WTC11 (cell line): Measurements from ENCODE around the gene FAM187B. TPM values are rescaled to one million over a fixed set of nuclear protein-coding genes. Genes with fewer than 3 reads are reported as not detected.
A peak's percentile ranks its signal among the peaks of the same experiment; 100 is the strongest.

Experiments used
- ATAC-seq: fragments of 200-7000 bp; cut with Tn5 transposase; 2 replicates; pipeline ENCODE4 v1.10.0; 2021; ENCODE audit warnings: mild to moderate bottlenecking, moderate library complexity
- CTCF ChIA-PET: fragments of 300-600 bp; sonication (Branson Sonifier 250); formaldehyde crosslinking; loops from one replicate; lab custom pipeline; 2021; ENCODE audit warnings: antibody characterized with exemption; lab: Charles Lee
- POLR2A ChIA-PET: fragments of 350-600 bp; sonication (Branson Sonifier 250); formaldehyde crosslinking; loops from one replicate; lab custom pipeline; 2021; ENCODE audit warnings: antibody characterized with exemption; lab: Charles Lee
- DNase-seq: peaks from one replicate; pipeline ENCODE4 v3.0.0; 2021; ENCODE audit warnings: low spot score
- H3K27ac Mint-ChIP-seq: 2 replicates; pipeline ENCODE4 v1.8.0; 2021; ENCODE audit warnings: mixed read lengths
- H3K27me3 Mint-ChIP-seq: 2 replicates; pipeline ENCODE4 v1.8.0; 2021; ENCODE audit warnings: low read depth, mild to moderate bottlenecking, moderate library complexity, mixed read lengths
- H3K36me3 Mint-ChIP-seq: 2 replicates; pipeline ENCODE4 v1.8.0; 2021; ENCODE audit warnings: mixed read lengths
- H3K4me1 Mint-ChIP-seq: 2 replicates; pipeline ENCODE4 v1.8.0; 2022; ENCODE audit warnings: mixed read lengths
- H3K4me3 Mint-ChIP-seq: 2 replicates; pipeline ENCODE4 v1.8.0; 2021; ENCODE audit warnings: mild to moderate bottlenecking, moderate library complexity, mixed read lengths
- H3K9me3 Mint-ChIP-seq: 2 replicates; pipeline ENCODE4 v1.8.0; 2021; ENCODE audit warnings: mixed read lengths
- ATF1 ChIP-seq: sonication (generic); formaldehyde crosslinking; IDR thresholded peaks from 2 replicates; pipeline ENCODE4 v1.8.1; 2023; ENCODE audit warnings: mild to moderate bottlenecking, moderate library complexity, missing genetic modification reagents
- EMX1 ChIP-seq: fragments of 250-450 bp; sonication (Bioruptor Pico); IDR thresholded peaks from 2 replicates; pipeline ENCODE4 v1.8.0; 2021; ENCODE audit warnings: mild to moderate bottlenecking
- ETV6 ChIP-seq: sonication (generic); formaldehyde crosslinking; IDR thresholded peaks from 2 replicates; pipeline ENCODE4 v1.8.1; 2022; ENCODE audit warnings: mild to moderate bottlenecking, missing genetic modification reagents
- GTF2I ChIP-seq: fragments of 250-450 bp; sonication (Bioruptor Pico); conservative IDR thresholded peaks from 2 replicates; pipeline ENCODE4 v1.4.0; 2021; ENCODE audit warnings: mild to moderate bottlenecking
- HMGA2 ChIP-seq: fragments of 250-450 bp; sonication (Bioruptor Pico); IDR thresholded peaks from 2 replicates; pipeline ENCODE4 v1.4.0; 2021; ENCODE audit warnings: mild to moderate bottlenecking, moderate library complexity
- NFE2L1 ChIP-seq: sonication (generic); formaldehyde crosslinking; IDR thresholded peaks from 2 replicates; pipeline ENCODE4 v1.8.1; 2023; ENCODE audit warnings: missing genetic modification reagents
- NR3C1 ChIP-seq: sonication (generic); formaldehyde crosslinking; conservative IDR thresholded peaks from 2 replicates; pipeline ENCODE4 v1.8.1; 2023; ENCODE audit warnings: low read depth, mild to moderate bottlenecking, missing genetic modification reagents
- OVOL2 ChIP-seq: fragments of 250-450 bp; sonication (Bioruptor Pico); IDR thresholded peaks from 2 replicates; pipeline ENCODE4 v1.9.0; 2021; ENCODE audit warnings: mild to moderate bottlenecking, borderline replicate concordance
- SOX15 ChIP-seq: fragments of 250-450 bp; sonication (Bioruptor Pico); IDR thresholded peaks from 2 replicates; pipeline ENCODE4 v1.9.0; 2021; ENCODE audit warnings: mild to moderate bottlenecking
- TEAD4 ChIP-seq: sonication (generic); formaldehyde crosslinking; IDR thresholded peaks from 2 replicates; pipeline ENCODE4 v1.8.0; 2022; ENCODE audit warnings: mild to moderate bottlenecking, missing genetic modification reagents
- total RNA-seq: library from RNA; stranded (reverse); gene quantifications from 3 replicates; pipeline ENCODE4 v1.2.3, GENCODE V29; 2021
- TF ChIP-seq, protein P1 (sequence below): sonication (generic); formaldehyde crosslinking; IDR thresholded peaks from 2 replicates; pipeline ENCODE4 v1.8.0; 2022; ENCODE audit warnings: missing genetic modification reagents
- TF ChIP-seq, protein P2 (sequence below): sonication (generic); formaldehyde crosslinking; IDR thresholded peaks from 2 replicates; pipeline ENCODE4 v1.8.0; 2022; ENCODE audit warnings: mild to moderate bottlenecking, missing genetic modification reagents
- TF ChIP-seq, protein P3 (sequence below): sonication (generic); formaldehyde crosslinking; IDR thresholded peaks from 2 replicates; pipeline ENCODE4 v1.8.0; 2023; ENCODE audit warnings: mild to moderate bottlenecking, missing genetic modification reagents
- TF ChIP-seq, protein P4 (sequence below): fragments of 250-450 bp; sonication (Bioruptor Pico); IDR thresholded peaks from 2 replicates; pipeline ENCODE4 v1.9.0; 2021; ENCODE audit warnings: mild to moderate bottlenecking
- TF ChIP-seq, protein P5 (sequence below): sonication (generic); formaldehyde crosslinking; conservative IDR thresholded peaks from 2 replicates; pipeline ENCODE4 v1.8.1; 2022; ENCODE audit warnings: mild to moderate bottlenecking, missing genetic modification reagents
- TF ChIP-seq, protein P6 (sequence below): fragments of 250-450 bp; sonication (Bioruptor Pico); IDR thresholded peaks from 2 replicates; pipeline ENCODE4 v2.1.2; 2022; ENCODE audit warnings: mild to moderate bottlenecking, moderate library complexity
- TF ChIP-seq, protein P7 (sequence below): fragments of 250-450 bp; sonication (Bioruptor Pico); conservative IDR thresholded peaks from 2 replicates; pipeline ENCODE4 v1.9.0; 2021; ENCODE audit warnings: mild to moderate bottlenecking
- TF ChIP-seq, protein P8 (sequence below): sonication (generic); formaldehyde crosslinking; IDR thresholded peaks from 2 replicates; pipeline ENCODE4 v1.8.0; 2022; ENCODE audit warnings: mild to moderate bottlenecking, missing genetic modification reagents

The FAM187B gene
- total RNA-seq, 1 experiment from 2014 or later, result 0.20 TPM

DNA sequence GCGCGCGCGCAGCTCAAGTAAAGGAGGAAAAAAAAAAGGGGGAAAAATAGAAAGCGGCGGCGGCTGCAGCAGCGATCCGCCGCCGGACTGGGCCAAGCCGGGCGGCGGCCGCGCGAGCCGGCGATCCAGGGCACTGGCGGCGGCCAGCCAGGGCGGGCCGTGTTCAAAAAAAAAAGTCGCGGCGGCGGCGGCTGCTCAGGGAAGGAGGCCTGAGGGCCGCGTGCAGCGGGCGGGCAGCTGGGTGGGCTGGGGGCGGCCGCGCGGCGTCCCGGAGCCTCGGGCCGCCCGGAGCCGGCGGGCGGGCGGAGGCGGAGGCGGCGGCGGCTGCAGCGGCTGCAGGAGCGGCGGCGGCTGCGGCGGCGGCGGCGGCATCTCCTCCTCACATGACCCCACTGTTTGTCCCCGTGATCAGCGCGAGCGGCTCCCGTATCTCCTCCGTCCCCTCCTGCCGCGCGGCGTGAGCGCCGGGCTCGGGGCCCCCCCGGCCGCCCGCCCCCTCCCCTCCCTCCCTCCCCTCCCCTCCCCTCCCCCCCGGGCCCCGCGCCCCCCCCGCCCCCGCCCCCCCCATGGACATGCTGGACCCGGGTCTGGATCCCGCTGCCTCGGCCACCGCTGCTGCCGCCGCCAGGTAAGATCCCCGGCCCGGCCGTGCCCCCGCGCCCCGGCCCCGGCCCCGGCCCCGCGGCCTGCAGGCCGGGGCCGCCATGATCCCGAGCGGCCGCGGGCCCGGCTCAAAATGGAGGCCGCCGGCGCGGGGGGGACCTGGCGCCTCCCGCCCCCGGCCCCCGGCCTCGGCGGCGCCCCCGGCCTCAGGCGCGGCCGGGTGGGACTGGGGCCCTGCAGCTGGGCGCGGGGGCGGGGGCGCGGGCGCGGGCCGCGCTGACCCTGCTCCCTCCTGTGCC, 40.2 kb upstream of the FAM187B start, which contains the start of gene USF2 (continued):
- TF ChIP-seq, protein P1, sequence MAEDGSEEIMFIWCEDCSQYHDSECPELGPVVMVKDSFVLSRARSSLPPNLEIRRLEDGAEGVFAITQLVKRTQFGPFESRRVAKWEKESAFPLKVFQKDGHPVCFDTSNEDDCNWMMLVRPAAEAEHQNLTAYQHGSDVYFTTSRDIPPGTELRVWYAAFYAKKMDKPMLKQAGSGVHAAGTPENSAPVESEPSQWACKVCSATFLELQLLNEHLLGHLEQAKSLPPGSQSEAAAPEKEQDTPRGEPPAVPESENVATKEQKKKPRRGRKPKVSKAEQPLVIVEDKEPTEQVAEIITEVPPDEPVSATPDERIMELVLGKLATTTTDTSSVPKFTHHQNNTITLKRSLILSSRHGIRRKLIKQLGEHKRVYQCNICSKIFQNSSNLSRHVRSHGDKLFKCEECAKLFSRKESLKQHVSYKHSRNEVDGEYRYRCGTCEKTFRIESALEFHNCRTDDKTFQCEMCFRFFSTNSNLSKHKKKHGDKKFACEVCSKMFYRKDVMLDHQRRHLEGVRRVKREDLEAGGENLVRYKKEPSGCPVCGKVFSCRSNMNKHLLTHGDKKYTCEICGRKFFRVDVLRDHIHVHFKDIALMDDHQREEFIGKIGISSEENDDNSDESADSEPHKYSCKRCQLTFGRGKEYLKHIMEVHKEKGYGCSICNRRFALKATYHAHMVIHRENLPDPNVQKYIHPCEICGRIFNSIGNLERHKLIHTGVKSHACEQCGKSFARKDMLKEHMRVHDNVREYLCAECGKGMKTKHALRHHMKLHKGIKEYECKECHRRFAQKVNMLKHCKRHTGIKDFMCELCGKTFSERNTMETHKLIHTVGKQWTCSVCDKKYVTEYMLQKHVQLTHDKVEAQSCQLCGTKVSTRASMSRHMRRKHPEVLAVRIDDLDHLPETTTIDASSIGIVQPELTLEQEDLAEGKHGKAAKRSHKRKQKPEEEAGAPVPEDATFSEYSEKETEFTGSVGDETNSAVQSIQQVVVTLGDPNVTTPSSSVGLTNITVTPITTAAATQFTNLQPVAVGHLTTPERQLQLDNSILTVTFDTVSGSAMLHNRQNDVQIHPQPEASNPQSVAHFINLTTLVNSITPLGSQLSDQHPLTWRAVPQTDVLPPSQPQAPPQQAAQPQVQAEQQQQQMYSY (CRISPR knock-in tag), result no peak
- TF ChIP-seq, protein P2, sequence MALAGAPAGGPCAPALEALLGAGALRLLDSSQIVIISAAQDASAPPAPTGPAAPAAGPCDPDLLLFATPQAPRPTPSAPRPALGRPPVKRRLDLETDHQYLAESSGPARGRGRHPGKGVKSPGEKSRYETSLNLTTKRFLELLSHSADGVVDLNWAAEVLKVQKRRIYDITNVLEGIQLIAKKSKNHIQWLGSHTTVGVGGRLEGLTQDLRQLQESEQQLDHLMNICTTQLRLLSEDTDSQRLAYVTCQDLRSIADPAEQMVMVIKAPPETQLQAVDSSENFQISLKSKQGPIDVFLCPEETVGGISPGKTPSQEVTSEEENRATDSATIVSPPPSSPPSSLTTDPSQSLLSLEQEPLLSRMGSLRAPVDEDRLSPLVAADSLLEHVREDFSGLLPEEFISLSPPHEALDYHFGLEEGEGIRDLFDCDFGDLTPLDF (CRISPR knock-in tag), result no peak
- no peak for TF ChIP-seq NFE2L1 (CRISPR knock-in tag)
- TF ChIP-seq, protein P3, sequence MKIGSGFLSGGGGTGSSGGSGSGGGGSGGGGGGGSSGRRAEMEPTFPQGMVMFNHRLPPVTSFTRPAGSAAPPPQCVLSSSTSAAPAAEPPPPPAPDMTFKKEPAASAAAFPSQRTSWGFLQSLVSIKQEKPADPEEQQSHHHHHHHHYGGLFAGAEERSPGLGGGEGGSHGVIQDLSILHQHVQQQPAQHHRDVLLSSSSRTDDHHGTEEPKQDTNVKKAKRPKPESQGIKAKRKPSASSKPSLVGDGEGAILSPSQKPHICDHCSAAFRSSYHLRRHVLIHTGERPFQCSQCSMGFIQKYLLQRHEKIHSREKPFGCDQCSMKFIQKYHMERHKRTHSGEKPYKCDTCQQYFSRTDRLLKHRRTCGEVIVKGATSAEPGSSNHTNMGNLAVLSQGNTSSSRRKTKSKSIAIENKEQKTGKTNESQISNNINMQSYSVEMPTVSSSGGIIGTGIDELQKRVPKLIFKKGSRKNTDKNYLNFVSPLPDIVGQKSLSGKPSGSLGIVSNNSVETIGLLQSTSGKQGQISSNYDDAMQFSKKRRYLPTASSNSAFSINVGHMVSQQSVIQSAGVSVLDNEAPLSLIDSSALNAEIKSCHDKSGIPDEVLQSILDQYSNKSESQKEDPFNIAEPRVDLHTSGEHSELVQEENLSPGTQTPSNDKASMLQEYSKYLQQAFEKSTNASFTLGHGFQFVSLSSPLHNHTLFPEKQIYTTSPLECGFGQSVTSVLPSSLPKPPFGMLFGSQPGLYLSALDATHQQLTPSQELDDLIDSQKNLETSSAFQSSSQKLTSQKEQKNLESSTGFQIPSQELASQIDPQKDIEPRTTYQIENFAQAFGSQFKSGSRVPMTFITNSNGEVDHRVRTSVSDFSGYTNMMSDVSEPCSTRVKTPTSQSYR (CRISPR knock-in tag), result no peak
- no peak for TF ChIP-seq HMGA2 (CRISPR knock-in tag)

DNA sequence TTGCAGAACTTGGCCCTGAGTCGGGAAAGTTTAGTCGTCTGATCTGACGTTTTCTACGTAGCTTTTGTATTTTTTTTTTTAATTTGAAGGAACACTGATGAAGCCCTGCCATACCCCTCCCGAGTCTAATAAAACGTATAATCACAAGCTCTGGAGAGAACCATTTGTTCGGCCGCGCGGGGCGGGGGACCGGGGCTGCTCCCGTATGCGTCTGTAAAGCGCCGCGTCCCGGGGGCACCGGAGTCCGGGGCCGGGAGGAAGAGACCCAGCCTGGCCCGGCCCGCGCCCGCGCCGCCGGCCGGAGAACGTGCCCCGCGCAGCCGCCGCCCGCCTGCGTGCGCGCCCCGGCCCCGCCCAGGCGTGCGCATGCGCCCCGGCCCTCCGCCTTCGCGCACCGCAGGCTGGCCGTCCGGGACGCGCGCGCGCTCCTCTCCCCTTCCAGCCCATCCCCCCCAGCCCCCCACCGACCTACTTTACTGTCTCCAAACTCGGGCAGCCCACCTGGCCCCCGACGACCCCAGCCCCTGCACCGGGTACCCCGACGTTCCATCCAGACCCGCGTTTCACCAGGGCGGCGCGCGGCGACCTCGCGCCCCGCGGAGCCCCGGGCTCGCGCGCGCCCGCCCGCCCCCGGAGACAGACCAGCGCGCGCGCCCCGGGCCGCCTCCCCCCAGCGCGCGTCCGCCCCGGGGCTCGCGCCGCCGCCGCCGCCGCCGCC, 39.4 kb upstream of the FAM187B start:
- ChIA-PET POLR2A (interaction anchor here (0.5 to 0.6 kb wide), 2 partner anchors 451 to 615 kb away, joined by 3 read pairs; no protein-coding TSS in a partner anchor), CTCF (interaction anchor here (0.6 to 2.5 kb wide), 3 partner anchors 59 to 426 kb away, joined by 3 to 8 read pairs (median 3); no protein-coding TSS in a partner anchor)
- DNase-seq (peak; percentile 67), ATAC-seq (peak; percentile 49)
- Mint-ChIP-seq H3K27ac (peak overlapping the region; percentile 97), H3K27me3 (no peaks in the 10 kb centered on the region), H3K4me3 (peak overlapping the region; percentile 84), H3K36me3 (peaks cover 36% of the 10 kb centered on the region), H3K4me1 (peaks cover 7% of the 10 kb centered on the region), H3K9me3 (no peaks in the 10 kb centered on the region)
- no peak for TF ChIP-seq TEAD4 (CRISPR knock-in tag)
- TF ChIP-seq ETV6 (CRISPR knock-in tag), result no peak
- TF ChIP-seq, protein P4, sequence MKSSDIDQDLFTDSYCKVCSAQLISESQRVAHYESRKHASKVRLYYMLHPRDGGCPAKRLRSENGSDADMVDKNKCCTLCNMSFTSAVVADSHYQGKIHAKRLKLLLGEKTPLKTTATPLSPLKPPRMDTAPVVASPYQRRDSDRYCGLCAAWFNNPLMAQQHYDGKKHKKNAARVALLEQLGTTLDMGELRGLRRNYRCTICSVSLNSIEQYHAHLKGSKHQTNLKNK (CRISPR knock-in tag), result peak; percentile 48; the same call in 1 of the 2 replicates
- no peak for TF ChIP-seq ATF1 (CRISPR knock-in tag)
- TF ChIP-seq, protein P5, sequence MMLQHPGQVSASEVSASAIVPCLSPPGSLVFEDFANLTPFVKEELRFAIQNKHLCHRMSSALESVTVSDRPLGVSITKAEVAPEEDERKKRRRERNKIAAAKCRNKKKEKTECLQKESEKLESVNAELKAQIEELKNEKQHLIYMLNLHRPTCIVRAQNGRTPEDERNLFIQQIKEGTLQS (CRISPR knock-in tag), result no peak
- no peak for TF ChIP-seq SOX15
- TF ChIP-seq OVOL2 (CRISPR knock-in tag), result no peak
- TF ChIP-seq GTF2I (CRISPR knock-in tag), result no peak
- no peak for TF ChIP-seq NR3C1 (CRISPR knock-in tag)
- TF ChIP-seq, protein P6, sequence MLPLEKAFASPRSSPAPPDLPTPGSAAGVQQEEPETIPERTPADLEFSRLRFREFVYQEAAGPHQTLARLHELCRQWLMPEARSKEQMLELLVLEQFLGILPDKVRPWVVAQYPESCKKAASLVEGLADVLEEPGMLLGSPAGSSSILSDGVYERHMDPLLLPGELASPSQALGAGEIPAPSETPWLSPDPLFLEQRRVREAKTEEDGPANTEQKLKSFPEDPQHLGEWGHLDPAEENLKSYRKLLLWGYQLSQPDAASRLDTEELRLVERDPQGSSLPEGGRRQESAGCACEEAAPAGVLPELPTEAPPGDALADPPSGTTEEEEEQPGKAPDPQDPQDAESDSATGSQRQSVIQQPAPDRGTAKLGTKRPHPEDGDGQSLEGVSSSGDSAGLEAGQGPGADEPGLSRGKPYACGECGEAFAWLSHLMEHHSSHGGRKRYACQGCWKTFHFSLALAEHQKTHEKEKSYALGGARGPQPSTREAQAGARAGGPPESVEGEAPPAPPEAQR (CRISPR knock-in tag), result no peak
- no peak for TF ChIP-seq EMX1 (CRISPR knock-in tag)
- TF ChIP-seq, protein P7, sequence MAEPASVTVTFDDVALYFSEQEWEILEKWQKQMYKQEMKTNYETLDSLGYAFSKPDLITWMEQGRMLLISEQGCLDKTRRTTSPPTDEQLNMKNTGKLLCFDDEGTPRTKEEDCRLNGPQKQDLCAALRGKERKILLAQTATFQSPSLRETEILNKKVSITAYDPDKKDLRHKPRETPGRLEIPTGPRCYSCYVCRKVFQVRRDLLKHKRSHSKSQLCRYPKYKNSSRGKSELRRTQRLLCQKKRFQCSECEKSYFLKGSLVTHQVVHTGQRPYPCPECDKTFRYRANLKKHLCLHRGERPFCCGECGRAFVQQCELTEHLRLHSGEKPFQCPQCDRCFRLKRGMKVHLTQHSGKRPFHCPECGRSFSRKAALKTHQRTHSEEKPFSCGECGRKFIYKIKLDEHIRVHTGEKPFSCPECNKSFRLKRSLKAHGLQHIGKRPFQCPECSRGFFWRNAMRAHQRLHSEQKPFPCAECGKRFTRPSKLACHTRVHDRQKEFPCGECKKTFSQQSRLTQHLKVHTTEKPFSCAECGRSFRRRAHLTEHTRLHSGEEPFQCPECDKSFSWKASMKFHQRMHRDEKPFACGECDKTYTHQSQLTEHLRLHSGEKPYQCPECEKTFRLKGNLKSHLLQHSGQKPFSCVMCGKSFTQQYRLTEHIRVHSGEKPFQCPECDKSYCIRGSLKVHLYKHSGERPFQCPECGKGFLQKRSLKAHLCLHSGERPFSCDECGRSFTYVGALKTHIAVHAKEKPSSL (CRISPR knock-in tag), result no peak
- TF ChIP-seq, protein P8, sequence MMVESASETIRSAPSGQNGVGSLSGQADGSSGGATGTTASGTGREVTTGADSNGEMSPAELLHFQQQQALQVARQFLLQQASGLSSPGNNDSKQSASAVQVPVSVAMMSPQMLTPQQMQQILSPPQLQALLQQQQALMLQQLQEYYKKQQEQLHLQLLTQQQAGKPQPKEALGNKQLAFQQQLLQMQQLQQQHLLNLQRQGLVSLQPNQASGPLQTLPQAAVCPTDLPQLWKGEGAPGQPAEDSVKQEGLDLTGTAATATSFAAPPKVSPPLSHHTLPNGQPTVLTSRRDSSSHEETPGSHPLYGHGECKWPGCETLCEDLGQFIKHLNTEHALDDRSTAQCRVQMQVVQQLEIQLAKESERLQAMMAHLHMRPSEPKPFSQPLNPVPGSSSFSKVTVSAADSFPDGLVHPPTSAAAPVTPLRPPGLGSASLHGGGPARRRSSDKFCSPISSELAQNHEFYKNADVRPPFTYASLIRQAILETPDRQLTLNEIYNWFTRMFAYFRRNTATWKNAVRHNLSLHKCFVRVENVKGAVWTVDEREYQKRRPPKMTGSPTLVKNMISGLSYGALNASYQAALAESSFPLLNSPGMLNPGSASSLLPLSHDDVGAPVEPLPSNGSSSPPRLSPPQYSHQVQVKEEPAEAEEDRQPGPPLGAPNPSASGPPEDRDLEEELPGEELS (CRISPR knock-in tag), result no peak
